Measurements from ENCODE around the gene ZNF639.

The ZNF639 gene

GRCh38 chr3:179318876-179319275, 4.0 kb upstream of the ZNF639 start:
- DNase-seq, result no peak

DNA sequence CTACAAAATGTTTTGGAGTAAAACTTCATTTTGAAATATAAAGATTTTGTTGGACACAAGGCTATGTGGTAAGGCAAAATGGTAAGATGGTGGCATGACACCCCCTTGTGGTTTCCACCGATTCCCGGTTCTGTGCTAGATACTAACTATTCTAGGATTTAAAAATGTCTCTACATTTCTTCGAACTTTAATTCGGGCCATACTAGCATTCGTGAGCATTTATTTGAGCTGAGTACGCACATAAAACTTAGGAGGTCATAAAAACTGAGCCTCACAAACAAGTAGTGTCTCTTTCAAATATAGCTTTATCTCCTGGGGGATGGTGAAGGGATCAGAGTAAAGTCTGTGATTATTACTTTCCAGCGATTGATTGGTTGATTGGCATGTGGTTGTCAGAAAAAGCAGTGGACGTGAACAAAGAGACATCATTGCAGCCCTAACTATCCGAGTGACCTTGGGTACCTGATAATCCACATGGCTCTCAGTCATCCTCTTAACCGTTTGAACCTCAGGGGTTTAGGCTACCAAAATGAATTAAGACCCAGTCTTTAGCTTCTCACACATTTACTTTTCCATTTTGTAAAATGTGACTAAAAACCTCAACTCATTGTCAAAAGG, 1.1 kb upstream of the ZNF639 start:
- DNase-seq, result no peak

DNA sequence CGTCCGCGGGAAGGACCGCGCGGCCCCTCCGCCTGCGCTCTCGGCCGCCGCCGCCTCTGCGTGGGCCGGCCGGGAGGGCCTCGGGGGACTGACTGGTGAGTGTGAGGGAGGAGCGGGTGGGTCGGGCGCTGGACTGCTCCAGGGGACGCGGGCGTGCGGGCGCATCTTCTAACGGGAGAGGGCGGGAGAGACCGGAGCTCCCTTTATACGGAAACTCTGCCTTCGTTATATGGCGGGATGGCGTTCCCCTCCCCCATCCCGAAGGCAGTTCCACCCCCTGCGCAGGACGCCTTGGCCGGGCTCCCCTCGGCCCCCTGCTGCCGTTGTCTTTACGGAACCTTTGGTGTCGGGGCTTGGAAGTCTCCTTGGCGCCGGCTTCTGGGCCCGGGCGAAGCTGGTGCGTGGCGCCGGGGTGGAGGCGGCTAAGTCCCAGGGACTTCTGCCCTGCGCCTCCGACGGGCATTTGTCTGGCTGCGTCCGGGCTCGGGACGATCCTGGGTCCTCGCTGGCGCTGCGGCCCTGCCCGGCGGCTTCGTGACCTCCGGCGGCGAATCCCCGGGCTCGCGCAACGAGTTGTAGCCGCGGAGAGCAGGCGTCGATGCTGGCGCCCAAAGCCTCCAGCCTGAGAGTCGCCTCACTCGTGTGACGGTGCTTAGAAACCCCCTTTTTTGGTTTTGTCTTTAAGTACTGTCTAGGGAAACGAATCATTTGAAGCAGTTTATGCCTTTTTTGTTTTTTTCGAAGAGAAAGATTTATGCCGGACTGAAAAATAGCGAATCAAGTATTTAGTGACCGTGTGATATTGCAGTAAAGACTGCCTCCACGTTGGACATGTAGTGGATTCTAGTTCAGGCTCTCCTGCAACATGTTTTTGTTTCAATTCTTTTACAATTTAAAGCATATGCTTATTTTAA, 623 bp downstream of the ZNF639 start:
- peak; percentile 13 for DNase-seq

DNA sequence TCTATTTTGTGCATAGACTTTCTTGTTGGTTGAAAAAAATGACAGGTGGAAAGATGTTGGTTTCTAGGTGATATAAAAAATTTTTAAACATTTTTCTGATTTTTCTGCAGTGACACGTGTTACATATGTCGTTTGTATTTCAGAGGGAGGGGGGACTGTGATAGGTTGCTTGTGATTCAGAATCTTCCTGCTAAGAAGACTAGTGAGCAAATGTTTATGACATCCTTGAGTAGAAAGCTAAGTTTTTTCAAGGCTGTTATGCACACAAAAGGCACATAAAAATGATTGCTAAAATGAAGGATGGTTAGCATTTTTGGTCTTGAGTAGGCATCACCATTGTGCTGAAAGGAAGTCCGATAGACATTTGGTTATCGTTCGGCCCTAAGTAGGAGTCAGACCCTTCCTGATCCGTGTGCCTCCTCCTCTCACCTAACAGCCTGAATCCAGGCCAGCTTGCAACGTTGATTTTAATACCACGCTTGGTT, 1.5 kb downstream of the ZNF639 start:
- no peak for DNase-seq

- no peak for DNase-seq
Measured at GRCh38 chr3:179330438-179330837, 7.6 kb downstream of the ZNF639 start.

- no peak for DNase-seq
Measured at GRCh38 chr3:179332240-179332639, 9.4 kb downstream of the ZNF639 start.

GRCh38 chr3:179333084-179333483, 10.3 kb downstream of the ZNF639 start:
- no peak for DNase-seq

DNA sequence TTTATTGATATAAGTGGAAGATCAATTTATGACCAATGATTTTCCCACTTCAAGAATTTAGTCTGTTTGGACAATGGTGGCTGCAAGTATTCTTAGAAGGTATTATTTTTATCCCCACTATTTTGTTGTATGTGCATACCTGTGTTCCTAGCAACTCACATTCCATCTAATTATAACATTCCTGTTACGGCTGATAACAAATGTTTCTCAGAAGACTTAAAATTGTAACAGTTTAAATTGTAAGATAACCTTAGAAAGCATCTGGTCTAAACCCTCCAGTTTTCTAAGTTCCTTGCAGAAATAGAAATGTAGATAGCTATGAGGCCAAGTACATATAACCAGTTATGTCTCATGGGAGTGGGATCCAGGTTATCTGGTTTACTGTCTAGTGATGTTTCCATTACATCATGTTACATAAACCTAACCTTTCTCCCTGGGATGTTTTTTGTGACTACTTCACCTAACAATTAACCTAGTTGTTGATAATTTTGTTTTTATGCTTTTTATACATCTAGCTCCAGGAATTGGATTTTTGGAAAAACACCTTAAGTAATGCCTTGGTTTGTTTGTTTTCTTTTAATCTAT, 13.6 kb downstream of the ZNF639 start:
- DNase-seq, result no peak

- DNase-seq, result peak; percentile 94
Measured at GRCh38 chr3:179347345-179348194, 24.7 kb downstream of the ZNF639 start, which contains the start of gene MFN1. Gene MFN1 (plus strand): TSS chr3:179347709. CDS start chr3:179348852, 1,143 bp downstream.

DNA sequence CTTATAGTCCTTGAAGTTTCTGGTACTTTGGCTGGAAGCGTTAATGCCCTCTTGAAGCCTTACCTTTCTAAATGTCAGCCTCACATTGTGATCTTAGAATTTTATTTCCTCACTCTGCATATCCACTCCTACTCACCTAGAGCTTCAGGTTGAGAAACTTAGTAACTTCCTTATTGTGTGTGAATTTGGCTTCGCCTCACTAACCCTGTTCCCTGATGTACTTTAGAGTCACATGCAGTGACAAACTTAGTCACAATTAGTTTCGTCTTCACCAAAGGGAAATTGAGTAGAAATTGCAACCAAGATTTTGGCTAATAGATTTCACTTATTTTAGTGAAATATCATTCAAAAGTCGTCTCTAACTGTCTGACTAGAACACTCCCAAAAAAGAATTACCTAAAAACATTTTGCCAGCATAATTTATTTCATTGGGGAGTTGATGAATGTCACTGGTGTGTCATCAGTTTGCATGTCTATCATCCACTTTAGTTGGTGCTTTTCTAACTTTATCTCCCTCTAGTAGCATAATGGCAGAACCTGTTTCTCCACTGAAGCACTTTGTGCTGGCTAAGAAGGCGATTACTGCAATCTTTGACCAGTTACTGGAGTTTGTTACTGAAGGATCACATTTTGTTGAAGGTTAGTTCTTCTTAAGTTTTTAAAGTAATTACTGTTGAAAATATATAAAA, 25.6 kb downstream of the ZNF639 start:
- no peak for DNase-seq

DNA sequence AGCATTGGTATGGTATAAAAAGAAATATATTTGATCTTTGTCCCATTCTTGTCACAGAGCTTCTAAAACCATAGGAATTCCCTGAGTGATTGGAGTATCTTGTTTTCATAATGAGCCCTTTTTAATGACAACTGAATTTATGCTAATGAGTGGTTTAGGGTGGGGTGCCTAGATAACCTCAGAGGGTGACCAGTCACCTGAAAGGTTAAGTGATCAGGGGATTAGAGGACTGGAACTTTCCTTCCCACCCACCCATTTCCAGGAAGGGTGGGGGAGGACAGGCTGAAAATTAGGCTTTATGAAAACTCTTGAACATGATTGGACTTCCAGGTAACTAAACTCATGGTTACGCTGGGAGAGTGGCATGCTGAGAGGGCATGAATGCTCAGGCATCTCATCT, 33.2 kb downstream of the ZNF639 start:
- DNase-seq, result no peak

DNA sequence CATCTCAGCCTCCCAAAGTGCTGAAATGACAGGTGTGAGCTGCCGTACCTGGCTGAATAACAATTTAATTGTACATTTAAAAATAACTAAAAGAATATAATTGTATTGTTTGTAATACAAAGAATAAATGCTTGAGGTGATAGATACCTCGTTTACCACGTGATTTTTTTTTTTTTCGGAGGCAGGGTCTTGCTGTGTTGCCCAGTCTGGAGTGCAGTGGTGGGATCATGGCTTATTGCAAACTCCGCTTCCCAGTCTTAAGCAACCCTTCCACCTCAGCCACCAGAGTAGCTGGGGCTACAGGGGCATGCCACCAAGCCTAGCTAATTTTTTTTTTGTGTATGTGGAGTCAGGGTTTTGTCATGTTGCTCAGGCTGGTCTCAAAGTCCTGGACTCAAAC, 40.5 kb downstream of the ZNF639 start:
- DNase-seq, result no peak

GRCh38 chr3:179369621-179370020, 46.8 kb downstream of the ZNF639 start:
- DNase-seq, result no peak

GRCh38 chr3:179373938-179374337, 51.1 kb downstream of the ZNF639 start:
- DNase-seq, result no peak

- no peak for DNase-seq
Measured at GRCh38 chr3:179375091-179375999, 52.5 kb downstream of the ZNF639 start.

GRCh38 chr3:179376474-179376873, 53.6 kb downstream of the ZNF639 start:
- no peak for DNase-seq

Data from DMS79 (cell line).